Subcutaneous adipose tissue (tissue), 4 donors: Measurements from ENCODE around the gene NBEAL2. TPM values are rescaled to one million over a fixed set of nuclear protein-coding genes. Genes with fewer than 3 reads are reported as not detected.

ENCODE experiments used
- total RNA-seq, 4 donors: library from RNA; depleted of rRNA; stranded (reverse); fragments of >200 nt; gene quantifications; one replicate each; pipeline ENCODE4 v1.1.0, GENCODE V29; 2016
- TF ChIP-seq, protein P1 (sequence below): fragments of 450-650 bp; IDR thresholded peaks from one replicate; pipeline ENCODE4 v1.5.1; 2016; ENCODE audit warnings: low read depth, mild to moderate bottlenecking, control low read depth, antibody characterized with exemption, moderate library complexity

NBEAL2 gene
- total RNA-seq, 4 donors from 2014 or later, result 13.4 to 62.2 (median 23.6) TPM

GRCh38 chr3:47000198-47000815 lies 20.8 kb downstream of the NBEAL2 start:
- TF ChIP-seq, protein P1, sequence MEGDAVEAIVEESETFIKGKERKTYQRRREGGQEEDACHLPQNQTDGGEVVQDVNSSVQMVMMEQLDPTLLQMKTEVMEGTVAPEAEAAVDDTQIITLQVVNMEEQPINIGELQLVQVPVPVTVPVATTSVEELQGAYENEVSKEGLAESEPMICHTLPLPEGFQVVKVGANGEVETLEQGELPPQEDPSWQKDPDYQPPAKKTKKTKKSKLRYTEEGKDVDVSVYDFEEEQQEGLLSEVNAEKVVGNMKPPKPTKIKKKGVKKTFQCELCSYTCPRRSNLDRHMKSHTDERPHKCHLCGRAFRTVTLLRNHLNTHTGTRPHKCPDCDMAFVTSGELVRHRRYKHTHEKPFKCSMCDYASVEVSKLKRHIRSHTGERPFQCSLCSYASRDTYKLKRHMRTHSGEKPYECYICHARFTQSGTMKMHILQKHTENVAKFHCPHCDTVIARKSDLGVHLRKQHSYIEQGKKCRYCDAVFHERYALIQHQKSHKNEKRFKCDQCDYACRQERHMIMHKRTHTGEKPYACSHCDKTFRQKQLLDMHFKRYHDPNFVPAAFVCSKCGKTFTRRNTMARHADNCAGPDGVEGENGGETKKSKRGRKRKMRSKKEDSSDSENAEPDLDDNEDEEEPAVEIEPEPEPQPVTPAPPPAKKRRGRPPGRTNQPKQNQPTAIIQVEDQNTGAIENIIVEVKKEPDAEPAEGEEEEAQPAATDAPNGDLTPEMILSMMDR, result no peak

DNA sequence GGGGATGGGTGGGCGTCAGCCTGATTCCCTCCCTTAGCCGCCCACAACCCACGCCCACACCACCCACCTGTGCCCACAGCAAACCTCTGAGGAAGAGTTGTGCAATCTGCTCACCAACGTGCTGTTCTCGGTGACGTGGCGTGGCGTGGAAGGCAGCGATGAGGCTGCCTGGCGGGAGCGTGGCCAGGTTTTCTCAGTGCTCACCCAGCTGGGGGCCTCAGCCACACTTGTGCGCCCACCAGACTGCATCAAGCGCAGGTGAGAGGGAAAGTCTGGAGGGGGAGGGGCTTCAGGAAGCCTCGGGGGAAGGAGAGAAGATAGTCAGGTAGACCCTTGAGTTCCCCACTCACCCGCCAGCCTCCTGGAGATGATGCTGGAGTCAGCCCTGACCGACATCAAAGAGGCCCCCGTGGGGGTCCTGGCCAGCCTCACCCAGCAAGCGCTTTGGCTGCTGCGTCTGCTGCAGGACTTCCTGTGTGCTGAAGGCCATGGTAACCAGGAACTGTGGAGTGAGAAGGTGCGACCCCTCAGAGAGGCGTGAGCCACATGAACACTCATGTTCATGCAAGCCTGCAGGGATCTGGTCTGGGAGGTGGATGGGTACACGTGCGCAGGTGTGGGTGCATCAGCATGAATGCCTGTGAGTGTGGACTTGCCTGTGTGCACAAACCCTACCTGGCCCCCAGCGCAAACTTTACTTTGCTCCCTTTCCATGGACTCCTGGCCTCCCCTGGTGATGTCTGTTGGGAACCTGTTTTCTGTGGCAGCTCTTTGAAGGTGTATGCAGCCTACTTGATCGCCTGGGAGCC lies 21.7 kb downstream of the NBEAL2 start:
- TF ChIP-seq, protein P1, result no peak

- TF ChIP-seq, protein P1, result no peak
These were observed 22.3 kb downstream of the NBEAL2 start for GRCh38 chr3:47001731-47002170.

- TF ChIP-seq, protein P1, result no peak
These were observed 22.9 kb downstream of the NBEAL2 start for GRCh38 chr3:47002171-47003055.

DNA sequence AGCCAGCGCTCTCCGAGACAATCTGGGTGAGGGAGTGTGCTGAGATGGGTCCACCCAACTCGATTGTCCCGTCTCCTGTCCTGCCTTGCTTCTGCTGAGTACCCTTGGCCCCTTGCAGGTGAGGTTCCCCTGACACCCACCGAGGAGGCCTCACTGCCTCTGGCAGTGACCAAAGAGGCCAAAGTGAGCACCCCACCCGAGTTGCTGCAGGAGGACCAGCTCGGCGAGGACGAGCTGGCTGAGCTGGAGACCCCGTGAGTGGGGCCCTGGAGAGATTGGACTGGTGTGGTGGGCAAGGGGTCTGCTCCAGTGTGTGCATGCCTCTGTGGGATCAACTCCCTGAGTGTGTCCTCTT lies 23.6 kb downstream of the NBEAL2 start:
- TF ChIP-seq, protein P1, result no peak

DNA sequence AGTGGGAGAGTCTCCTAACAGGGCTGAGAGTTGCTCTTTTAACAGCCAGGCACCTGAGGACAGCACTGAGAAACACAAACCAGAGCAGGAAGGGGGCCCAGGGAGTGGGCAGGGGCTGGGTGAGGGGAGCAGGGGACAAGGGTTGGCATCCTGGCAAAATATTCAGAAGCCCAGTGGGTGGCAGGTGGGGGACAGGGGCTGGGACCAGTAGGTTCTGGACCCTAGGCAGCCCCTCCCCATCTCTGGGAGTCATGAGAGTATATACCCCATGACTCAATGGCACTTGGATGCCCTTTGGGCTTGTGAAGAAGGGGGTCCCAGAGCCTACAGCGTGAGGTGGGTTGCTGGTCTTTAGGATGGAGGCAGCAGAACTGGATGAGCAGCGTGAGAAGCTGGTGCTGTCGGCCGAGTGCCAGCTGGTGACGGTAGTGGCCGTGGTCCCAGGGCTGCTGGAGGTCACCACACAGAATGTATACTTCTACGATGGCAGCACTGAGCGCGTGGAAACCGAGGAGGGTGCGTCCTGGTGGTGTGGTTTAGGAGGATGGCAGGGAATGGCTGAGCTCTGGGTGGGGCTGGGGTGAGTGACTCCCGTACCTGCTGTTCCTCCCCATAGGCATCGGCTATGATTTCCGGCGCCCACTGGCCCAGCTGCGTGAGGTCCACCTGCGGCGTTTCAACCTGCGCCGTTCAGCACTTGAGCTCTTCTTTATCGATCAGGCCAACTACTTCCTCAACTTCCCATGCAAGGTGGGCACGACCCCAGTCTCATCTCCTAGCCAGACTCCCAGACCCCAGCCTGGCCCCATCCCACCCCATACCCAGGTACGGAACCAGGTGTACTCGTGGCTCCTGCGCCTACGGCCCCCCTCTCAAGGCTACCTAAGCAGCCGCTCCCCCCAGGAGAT lies 24.2 kb downstream of the NBEAL2 start:
- TF ChIP-seq, protein P1, result no peak
